ENCODE results near the gene CHPF2. TPM values are rescaled to one million over a fixed set of nuclear protein-coding genes. Genes with fewer than 3 reads are reported as not detected.

CHPF2 gene
- total RNA-seq, 2 donors from 2014 or later = 40.2 to 72.9 TPM

DNA sequence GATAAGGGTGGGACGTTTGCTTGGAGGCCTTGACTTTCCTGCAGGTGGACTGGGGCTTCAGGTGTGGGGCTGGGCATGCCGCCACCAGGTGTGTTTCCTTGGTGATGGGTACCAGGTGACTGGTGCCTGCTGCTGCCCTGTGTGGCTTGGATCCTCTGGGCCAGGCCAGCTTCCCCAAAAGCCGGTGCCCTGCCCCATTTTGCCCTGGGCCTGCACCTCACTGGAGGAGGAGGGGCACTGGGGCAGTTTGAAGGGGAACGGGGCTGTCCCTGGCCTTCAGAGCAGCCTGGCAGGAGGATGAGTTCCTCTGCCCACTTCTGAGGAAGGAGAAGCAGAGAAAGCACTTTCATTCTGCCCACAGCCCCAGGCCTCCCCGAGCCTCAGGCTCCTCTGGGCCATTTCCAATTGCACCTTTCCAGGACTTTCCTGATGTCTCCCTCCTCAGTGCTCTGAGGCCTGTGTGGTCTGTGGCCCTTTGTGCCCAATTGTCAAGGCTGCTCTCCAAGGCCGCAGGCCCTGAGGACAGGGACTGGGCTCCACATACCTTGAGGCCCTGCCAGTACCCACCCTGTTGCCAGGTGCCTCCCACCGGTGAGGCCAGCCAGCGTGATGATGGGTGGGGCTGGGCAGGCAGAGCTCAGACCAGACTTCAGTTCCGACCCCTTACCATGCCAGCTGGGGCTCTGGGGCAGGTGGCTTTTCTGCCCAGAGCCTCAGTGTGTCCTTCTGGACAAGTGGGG lies 41.5 kb downstream of the CHPF2 start:
- TF ChIP-seq, protein P1, sequence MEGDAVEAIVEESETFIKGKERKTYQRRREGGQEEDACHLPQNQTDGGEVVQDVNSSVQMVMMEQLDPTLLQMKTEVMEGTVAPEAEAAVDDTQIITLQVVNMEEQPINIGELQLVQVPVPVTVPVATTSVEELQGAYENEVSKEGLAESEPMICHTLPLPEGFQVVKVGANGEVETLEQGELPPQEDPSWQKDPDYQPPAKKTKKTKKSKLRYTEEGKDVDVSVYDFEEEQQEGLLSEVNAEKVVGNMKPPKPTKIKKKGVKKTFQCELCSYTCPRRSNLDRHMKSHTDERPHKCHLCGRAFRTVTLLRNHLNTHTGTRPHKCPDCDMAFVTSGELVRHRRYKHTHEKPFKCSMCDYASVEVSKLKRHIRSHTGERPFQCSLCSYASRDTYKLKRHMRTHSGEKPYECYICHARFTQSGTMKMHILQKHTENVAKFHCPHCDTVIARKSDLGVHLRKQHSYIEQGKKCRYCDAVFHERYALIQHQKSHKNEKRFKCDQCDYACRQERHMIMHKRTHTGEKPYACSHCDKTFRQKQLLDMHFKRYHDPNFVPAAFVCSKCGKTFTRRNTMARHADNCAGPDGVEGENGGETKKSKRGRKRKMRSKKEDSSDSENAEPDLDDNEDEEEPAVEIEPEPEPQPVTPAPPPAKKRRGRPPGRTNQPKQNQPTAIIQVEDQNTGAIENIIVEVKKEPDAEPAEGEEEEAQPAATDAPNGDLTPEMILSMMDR (IDR thresholded peaks at IDR 0.05) = no peak
- no peak for TF ChIP-seq POLR2A (IDR thresholded peaks at IDR 0.05)
- TF ChIP-seq POLR2AphosphoS5 (IDR thresholded peaks at IDR 0.05) = peak; percentile 7
- H3K9me3 ChIP-seq = no peaks in the 10 kb centered on the region
- H3K27ac ChIP-seq = peak overlapping the region in 1 of 2 donors; percentile 52
- no peaks in the 10 kb centered on the region for H3K4me1 ChIP-seq (replicated peaks)
- intact Hi-C loops (cut with DNase I) = no loop called here
- no peaks in the 10 kb centered on the region for H3K27me3 ChIP-seq (replicated peaks; ENCODE audit: insufficient read depth)
- DNase-seq (ENCODE audit: low spot score) = no peak
- H3K4me3 ChIP-seq = no peak overlapping the region
- 41% methylated on average over 9 of the region's 9 CpGs for WGBS
- H3K36me3 ChIP-seq = no peaks in the 10 kb centered on the region

GRCh38 chr7:151274396-151274795 lies 42.1 kb downstream of the CHPF2 start:
- Histone ChIP-seq H3K36me3 (no peaks in the 10 kb centered on the region), H3K27ac (peak overlapping the region in 1 of 2 donors; percentile 52), H3K9me3 (no peaks in the 10 kb centered on the region), H3K4me1 (replicated peaks) (no peaks in the 10 kb centered on the region), H3K27me3 (replicated peaks; ENCODE audit: insufficient read depth) (no peaks in the 10 kb centered on the region), H3K4me3 (no peak overlapping the region)
- peak; percentile 38 for DNase-seq (ENCODE audit: low spot score)
- 54% methylated on average over 9 of the region's 9 CpGs for WGBS
- intact Hi-C loops (cut with DNase I) = no loop called here
- TF ChIP-seq, protein P1 (IDR thresholded peaks at IDR 0.05) = no peak
- TF ChIP-seq POLR2A (IDR thresholded peaks at IDR 0.05) (no peak), POLR2AphosphoS5 (IDR thresholded peaks at IDR 0.05) (no peak)

DNA sequence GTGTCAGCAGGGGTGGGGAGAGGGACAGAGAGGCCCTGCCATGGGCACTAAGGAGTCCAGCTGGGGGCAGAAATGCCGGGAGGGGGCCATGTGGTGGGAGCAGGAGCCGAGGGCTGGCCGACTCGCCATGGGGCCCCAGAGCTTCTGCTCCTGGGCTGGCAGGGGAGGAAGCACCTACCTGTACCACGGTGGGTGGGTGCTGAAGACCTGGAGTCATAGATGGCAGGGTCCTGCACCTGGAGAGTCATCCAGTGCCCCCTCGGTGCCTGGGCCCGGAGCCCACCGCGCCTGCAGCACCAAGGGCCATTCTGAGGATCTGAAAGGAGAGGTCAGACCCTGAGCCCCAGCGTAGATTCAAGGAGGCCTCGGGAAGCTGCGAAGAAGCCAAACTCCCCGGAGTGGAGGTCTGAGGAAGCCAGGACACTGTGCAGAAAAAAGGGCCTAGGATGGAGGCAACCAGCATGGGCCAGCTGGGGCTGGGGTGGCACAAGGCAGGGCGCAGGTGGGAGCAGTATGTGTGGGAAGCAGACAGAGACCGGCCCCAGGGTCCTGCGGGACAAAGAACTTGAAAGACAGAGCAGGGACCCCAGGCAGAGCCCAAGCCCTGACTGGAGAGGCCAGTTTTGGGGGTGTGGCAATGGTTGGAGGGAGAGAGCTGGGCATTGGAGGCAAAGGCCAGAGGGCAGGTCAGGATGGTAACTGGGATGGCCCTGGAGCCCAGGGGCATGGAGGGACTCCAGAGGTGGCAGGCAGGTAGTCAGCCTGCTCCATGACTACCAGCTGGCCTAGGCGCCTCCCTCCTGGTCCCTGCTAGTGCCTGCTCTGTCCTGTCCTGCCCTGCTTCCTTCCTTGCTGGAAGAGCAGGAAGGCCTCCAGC lies 42.9 kb downstream of the CHPF2 start:
- 78% methylated on average over 17 of the region's 17 CpGs for WGBS
- H3K27me3 ChIP-seq (replicated peaks; ENCODE audit: insufficient read depth) = no peaks in the 10 kb centered on the region
- H3K27ac ChIP-seq = peak overlapping the region in 1 of 2 donors; percentile 52
- intact Hi-C loops (cut with DNase I) = no loop called here
- no peaks in the 10 kb centered on the region for H3K4me1 ChIP-seq (replicated peaks)
- no peak overlapping the region for H3K4me3 ChIP-seq
- no peaks in the 10 kb centered on the region for H3K36me3 ChIP-seq
- DNase-seq (ENCODE audit: low spot score) = no peak
- H3K9me3 ChIP-seq = no peaks in the 10 kb centered on the region
- TF ChIP-seq, protein P1 (IDR thresholded peaks at IDR 0.05) = no peak
- TF ChIP-seq POLR2AphosphoS5 (IDR thresholded peaks at IDR 0.05) = no peak
- TF ChIP-seq POLR2A (IDR thresholded peaks at IDR 0.05) = no peak

- Histone ChIP-seq H3K27me3 (replicated peaks; ENCODE audit: insufficient read depth) (no peaks in the 10 kb centered on the region), H3K9me3 (no peaks in the 10 kb centered on the region), H3K4me1 (replicated peaks) (no peaks in the 10 kb centered on the region), H3K36me3 (no peaks in the 10 kb centered on the region), H3K4me3 (peak overlapping the region in 1 of 2 donors; percentile 29), H3K27ac (peak overlapping the region in 1 of 2 donors; percentile 52)
- DNase-seq (ENCODE audit: low spot score) = peak; percentile 86
- intact Hi-C loops (cut with DNase I) = no loop called here
- WGBS = 15% methylated on average over 10 of the region's 10 CpGs
- TF ChIP-seq POLR2AphosphoS5 (IDR thresholded peaks at IDR 0.05) = peak; percentile 7
- TF ChIP-seq, protein P1 (IDR thresholded peaks at IDR 0.05) = no peak
- no peak for TF ChIP-seq POLR2A (IDR thresholded peaks at IDR 0.05)
These were observed 43.7 kb downstream of the CHPF2 start for GRCh38 chr7:151275813-151276577.

All from prostate gland (tissue), 2 donors.